ENCODE measurements around the gene COPG2.

The COPG2 gene

GRCh38 chr7:130481898-130482297 lies 186.7 kb downstream of the COPG2 start:
- TF ChIP-seq, protein P1, sequence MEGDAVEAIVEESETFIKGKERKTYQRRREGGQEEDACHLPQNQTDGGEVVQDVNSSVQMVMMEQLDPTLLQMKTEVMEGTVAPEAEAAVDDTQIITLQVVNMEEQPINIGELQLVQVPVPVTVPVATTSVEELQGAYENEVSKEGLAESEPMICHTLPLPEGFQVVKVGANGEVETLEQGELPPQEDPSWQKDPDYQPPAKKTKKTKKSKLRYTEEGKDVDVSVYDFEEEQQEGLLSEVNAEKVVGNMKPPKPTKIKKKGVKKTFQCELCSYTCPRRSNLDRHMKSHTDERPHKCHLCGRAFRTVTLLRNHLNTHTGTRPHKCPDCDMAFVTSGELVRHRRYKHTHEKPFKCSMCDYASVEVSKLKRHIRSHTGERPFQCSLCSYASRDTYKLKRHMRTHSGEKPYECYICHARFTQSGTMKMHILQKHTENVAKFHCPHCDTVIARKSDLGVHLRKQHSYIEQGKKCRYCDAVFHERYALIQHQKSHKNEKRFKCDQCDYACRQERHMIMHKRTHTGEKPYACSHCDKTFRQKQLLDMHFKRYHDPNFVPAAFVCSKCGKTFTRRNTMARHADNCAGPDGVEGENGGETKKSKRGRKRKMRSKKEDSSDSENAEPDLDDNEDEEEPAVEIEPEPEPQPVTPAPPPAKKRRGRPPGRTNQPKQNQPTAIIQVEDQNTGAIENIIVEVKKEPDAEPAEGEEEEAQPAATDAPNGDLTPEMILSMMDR (IDR thresholded peaks at IDR 0.05) = no peak
- intact Hi-C loops (cut with DNase I; ENCODE audit: low total_unique reads) = no loop called here
- Histone ChIP-seq H3K4me1 (peaks cover 0 to 18% (median 9%) of the 10 kb centered on the region in 4 donors), H3K36me3 (no peaks in the 10 kb centered on the region), H3K27ac (no peak overlapping the region), H3K9me3 (peaks cover 0 to 10% (median 0%) of the 10 kb centered on the region in 3 donors), H3K4me3 (no peak overlapping the region), H3K27me3 (peaks cover 0 to 6% of the 10 kb centered on the region in 2 donors)
- DNase-seq = no peak

DNA sequence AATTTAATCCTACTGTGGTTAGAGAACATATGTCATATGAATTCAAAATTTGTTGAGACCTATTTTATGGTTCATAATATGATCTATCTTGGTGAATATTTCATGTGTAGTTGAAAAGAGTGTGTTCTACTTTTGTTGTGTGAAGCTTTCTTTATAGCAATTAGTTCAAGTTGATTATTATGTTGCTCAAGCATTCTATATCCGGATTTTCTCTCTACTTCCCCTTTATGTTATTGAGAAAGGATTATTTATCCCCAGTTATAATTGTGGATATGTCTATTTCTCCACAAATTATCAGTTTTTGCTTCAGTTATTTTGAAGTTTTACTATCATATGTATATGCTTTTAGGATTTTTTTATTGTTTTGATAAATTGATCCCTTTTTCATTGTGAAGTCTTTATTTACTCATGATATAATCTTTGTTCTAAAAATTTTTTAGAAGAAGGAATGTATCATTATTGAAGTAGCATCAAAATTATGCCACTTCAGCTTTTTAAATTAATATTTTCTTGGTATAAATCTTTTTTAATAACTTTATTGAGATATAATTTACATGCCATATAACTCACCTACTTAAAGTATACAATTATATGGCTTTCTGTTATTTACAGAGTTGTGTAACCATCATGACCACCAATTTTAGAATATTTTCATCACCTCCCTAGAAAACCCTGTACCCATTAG lies 188.7 kb downstream of the COPG2 start:
- intact Hi-C loops (cut with DNase I; ENCODE audit: low total_unique reads) = no loop called here

GRCh38 chr7:130478991-130479390 lies 189.6 kb downstream of the COPG2 start:
- no peak overlapping the region for H3K27ac ChIP-seq
- peaks cover 0 to 10% (median 0%) of the 10 kb centered on the region in 3 donors for H3K9me3 ChIP-seq
- intact Hi-C loops (cut with DNase I; ENCODE audit: low total_unique reads) = no loop called here
- TF ChIP-seq, protein P1 (IDR thresholded peaks at IDR 0.05) = no peak
- H3K27me3 ChIP-seq = no peaks in the 10 kb centered on the region
- H3K4me1 ChIP-seq = peaks cover 0 to 8% (median 2%) of the 10 kb centered on the region in 4 donors
- DNase-seq = no peak
- H3K36me3 ChIP-seq = no peaks in the 10 kb centered on the region
- H3K4me3 ChIP-seq = no peak overlapping the region

More for the DNA sequence above, 188.7 kb downstream of the COPG2 start:
- peaks cover 0 to 8% (median 2%) of the 10 kb centered on the region in 4 donors for H3K4me1 ChIP-seq
- peaks cover 0 to 10% (median 0%) of the 10 kb centered on the region in 3 donors for H3K9me3 ChIP-seq
- no peak overlapping the region for H3K27ac ChIP-seq
- no peak overlapping the region for H3K4me3 ChIP-seq
- TF ChIP-seq, protein P1 (IDR thresholded peaks at IDR 0.05) = no peak
- H3K36me3 ChIP-seq = no peaks in the 10 kb centered on the region
- DNase-seq = no peak
- H3K27me3 ChIP-seq = no peaks in the 10 kb centered on the region

GRCh38 chr7:130476297-130477150 lies 192.0 kb downstream of the COPG2 start:
- Histone ChIP-seq H3K36me3 (no peaks in the 10 kb centered on the region), H3K4me3 (no peak overlapping the region), H3K4me1 (peaks cover 0 to 1% (median 0%) of the 10 kb centered on the region in 4 donors), H3K27me3 (no peaks in the 10 kb centered on the region), H3K9me3 (peaks cover 0 to 10% (median 0%) of the 10 kb centered on the region in 3 donors), H3K27ac (no peak overlapping the region)
- TF ChIP-seq, protein P1 (IDR thresholded peaks at IDR 0.05) = no peak
- intact Hi-C loops (cut with DNase I; ENCODE audit: low total_unique reads) = no loop called here
- no peak for DNase-seq

DNA sequence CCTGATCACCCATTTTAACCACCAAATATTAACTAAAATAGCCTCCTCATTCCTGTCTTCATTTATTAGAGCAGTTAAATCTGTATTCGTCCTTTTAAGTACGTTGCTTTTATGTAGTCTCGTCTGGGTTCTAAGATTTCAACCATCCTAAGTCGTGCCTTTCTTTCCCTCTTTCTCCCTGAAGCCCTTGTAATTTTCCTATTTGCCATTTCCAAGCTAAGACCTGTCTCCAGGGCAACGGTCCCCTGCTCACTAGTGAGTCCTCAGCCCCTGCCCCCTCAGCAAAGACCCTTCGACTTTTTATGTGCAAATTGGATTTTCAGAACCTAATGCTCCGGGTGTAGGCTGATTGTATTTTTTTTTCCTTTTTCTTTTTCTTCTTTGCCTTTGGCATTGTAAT lies 192.8 kb downstream of the COPG2 start:
- intact Hi-C loops (cut with DNase I; ENCODE audit: low total_unique reads) = no loop called here
- H3K4me1 ChIP-seq = no peaks in the 10 kb centered on the region
- H3K4me3 ChIP-seq = no peak overlapping the region
- no peaks in the 10 kb centered on the region for H3K27me3 ChIP-seq
- H3K27ac ChIP-seq = no peak overlapping the region
- no peak for DNase-seq
- H3K9me3 ChIP-seq = peaks cover 0 to 10% (median 0%) of the 10 kb centered on the region in 3 donors
- TF ChIP-seq, protein P1 (IDR thresholded peaks at IDR 0.05) = no peak
- H3K36me3 ChIP-seq = no peaks in the 10 kb centered on the region

All from tibial artery (tissue), 4 donors.